H9 (cell line): ENCODE data around the gene SLC25A19. TPM values are rescaled to one million over a fixed set of nuclear protein-coding genes. Genes with fewer than 3 reads are reported as not detected.

Source experiments
- DNase-seq: peaks from one replicate; pipeline ENCODE4 v3.0.0-alpha.2; 2017
- H2AFZ ChIP-seq: one replicate; pipeline ENCODE4 v1.6.1; 2013; ENCODE audit warnings: mild to moderate bottlenecking, low read length, control low read depth, moderate library complexity
- H2AK5ac ChIP-seq: 2 replicates; pipeline ENCODE4 v1.6.1; 2013; ENCODE audit warnings: low read length, control low read depth, mixed read lengths; ENCODE audit not compliant: insufficient read length
- H2BK120ac ChIP-seq: one replicate; pipeline ENCODE4 v1.6.1; 2013; ENCODE audit warnings: low read depth, mild to moderate bottlenecking, low read length, control low read depth, inconsistent platforms; ENCODE audit not compliant: poor library complexity, severe bottlenecking
- H2BK12ac ChIP-seq: 2 replicates; pipeline ENCODE4 v1.6.1; 2013; ENCODE audit warnings: low read length, control low read depth, mixed read lengths, low read depth; ENCODE audit not compliant: insufficient read length
- H2BK15ac ChIP-seq: 2 replicates; pipeline ENCODE4 v1.6.1; 2013; ENCODE audit warnings: low read depth, low read length, control low read depth
- H2BK20ac ChIP-seq: one replicate; pipeline ENCODE4 v1.6.1; 2013; ENCODE audit warnings: low read depth, mild to moderate bottlenecking, low read length, control low read depth, inconsistent platforms; ENCODE audit not compliant: poor library complexity, severe bottlenecking
- H2BK5ac ChIP-seq: 2 replicates; pipeline ENCODE4 v1.6.1; 2013; ENCODE audit warnings: low read length, control low read depth, mixed read lengths; ENCODE audit not compliant: insufficient read length
- H3K14ac ChIP-seq: 2 replicates; pipeline ENCODE4 v1.6.1; 2013; ENCODE audit warnings: low read length, control low read depth; ENCODE audit not compliant: insufficient read depth
- H3K18ac ChIP-seq: 2 replicates; pipeline ENCODE4 v1.6.1; 2013; ENCODE audit warnings: low read depth, mild to moderate bottlenecking, mixed read lengths, low read length, control low read depth; ENCODE audit not compliant: insufficient read length
- H3K23ac ChIP-seq: 2 replicates; pipeline ENCODE4 v1.6.1; 2013; ENCODE audit warnings: low read length, control low read depth, mixed read lengths, low read depth; ENCODE audit not compliant: insufficient read length
- H3K23me2 ChIP-seq: 2 replicates; pipeline ENCODE4 v1.6.1; 2013; ENCODE audit warnings: low read depth, mild to moderate bottlenecking, mixed read lengths, low read length, control low read depth; ENCODE audit not compliant: insufficient read length, poor library complexity, severe bottlenecking
- H3K27ac ChIP-seq: 2 replicates; pipeline ENCODE4 v1.5.1; 2013; ENCODE audit warnings: low read length, control low read depth, mixed read lengths, low read depth; ENCODE audit not compliant: insufficient read length
- H3K27me3 ChIP-seq: 2 replicates; pipeline ENCODE4 v1.6.1; 2013; ENCODE audit warnings: low read length, control low read depth, inconsistent platforms; ENCODE audit not compliant: insufficient read depth
- H3K4ac ChIP-seq: 2 replicates; pipeline ENCODE4 v1.6.1; 2013; ENCODE audit warnings: low read depth, mild to moderate bottlenecking, control low read depth, inconsistent platforms, low read length, moderate library complexity
- H3K4me1 ChIP-seq: 2 replicates; pipeline ENCODE4 v1.6.1; 2013; ENCODE audit warnings: low read length, control low read depth, inconsistent platforms; ENCODE audit not compliant: insufficient read depth
- H3K4me2 ChIP-seq: 2 replicates; pipeline ENCODE4 v1.6.1; 2013; ENCODE audit warnings: low read length, control low read depth, mixed read lengths; ENCODE audit not compliant: insufficient read length, insufficient read depth
- H3K56ac ChIP-seq: 2 replicates; pipeline ENCODE4 v1.6.1; 2013; ENCODE audit warnings: low read depth, mild to moderate bottlenecking, mixed read lengths, low read length, control low read depth; ENCODE audit not compliant: insufficient read length
- H3K79me1 ChIP-seq: 2 replicates; pipeline ENCODE4 v1.6.1; 2013; ENCODE audit warnings: low read depth, mild to moderate bottlenecking, moderate library complexity, low read length, control low read depth, inconsistent platforms; ENCODE audit not compliant: insufficient read depth, poor library complexity, severe bottlenecking
- H3K79me2 ChIP-seq: 2 replicates; pipeline ENCODE4 v1.6.1; 2013; ENCODE audit warnings: low read length, control low read depth, inconsistent platforms; ENCODE audit not compliant: insufficient read depth
- H3K9ac ChIP-seq: 2 replicates; pipeline ENCODE4 v1.6.1; 2013; ENCODE audit warnings: low read length, control low read depth, mixed read lengths; ENCODE audit not compliant: insufficient read length; ENCODE audit errors: extremely low read depth
- H3K9me3 ChIP-seq: one replicate; pipeline ENCODE4 v1.6.1; 2013; ENCODE audit warnings: low read depth, low read length, inconsistent platforms; ENCODE audit not compliant: control insufficient read depth
- H3T11ph ChIP-seq: one replicate; pipeline ENCODE4 v1.6.1; 2013; ENCODE audit warnings: mild to moderate bottlenecking, low read length, control low read depth, inconsistent platforms
- H4K20me1 ChIP-seq: one replicate; pipeline ENCODE4 v1.6.1; 2013; ENCODE audit not compliant: control insufficient read depth, insufficient read length, insufficient read depth
- H4K5ac ChIP-seq: 2 replicates; pipeline ENCODE4 v1.6.1; 2013; ENCODE audit warnings: low read depth, mild to moderate bottlenecking, mixed read lengths, low read length, control low read depth; ENCODE audit not compliant: insufficient read length
- H4K8ac ChIP-seq: replicated peaks from 2 replicates; pipeline ENCODE4 v1.6.1; 2013; ENCODE audit warnings: low read length, control low read depth, mixed read lengths, low read depth; ENCODE audit not compliant: insufficient read length
- H4K91ac ChIP-seq: 2 replicates; pipeline ENCODE4 v1.6.1; 2013; ENCODE audit warnings: low read depth, mild to moderate bottlenecking, moderate library complexity, mixed read lengths, low read length, control low read depth; ENCODE audit not compliant: insufficient read length
- H3K27ac Mint-ChIP-seq, 3 experiments: 2 replicates in 2 of 3; 3 replicates in 1 of 3; pipeline ENCODE4 v1.8.0; 2020 to 2021; ENCODE audit warnings: mixed read lengths in 3 of 3, mild to moderate bottlenecking in 1 of 3, moderate library complexity in 1 of 3
- H3K27me3 Mint-ChIP-seq: 2 replicates; pipeline ENCODE4 v1.8.0; 2021; ENCODE audit warnings: low read depth, mild to moderate bottlenecking, moderate library complexity, mixed read lengths
- H3K36me3 Mint-ChIP-seq, 3 experiments: 2 replicates in 2 of 3; 3 replicates in 1 of 3; pipeline ENCODE4 v1.8.0; 2020 to 2021; ENCODE audit warnings: low read depth in 3 of 3, mixed read lengths in 3 of 3; ENCODE audit not compliant: insufficient read depth in 1 of 3
- H3K4me1 Mint-ChIP-seq, 2 experiments: 2 replicates each; pipeline ENCODE4 v1.8.0; 2020; ENCODE audit warnings: mixed read lengths in 2 of 2
- H3K4me3 Mint-ChIP-seq, 2 experiments: 2 replicates in 1 of 2; 3 replicates in 1 of 2; pipeline ENCODE4 v1.8.0; 2020 to 2021; ENCODE audit warnings: mild to moderate bottlenecking in 2 of 2, mixed read lengths in 2 of 2, moderate library complexity in 1 of 2
- H3K9me3 Mint-ChIP-seq, 2 experiments: 2 replicates in 1 of 2; 3 replicates in 1 of 2; pipeline ENCODE4 v1.8.0; 2020; ENCODE audit warnings: mild to moderate bottlenecking in 2 of 2, mixed read lengths in 2 of 2, moderate library complexity in 1 of 2
- CTCF ChIP-seq: fragments of 200-600 bp; sonication (generic); conservative IDR thresholded peaks from 3 replicates; pipeline ENCODE4 v1.8.0; 2021; ENCODE audit warnings: antibody characterized with exemption, mild to moderate bottlenecking
- WGBS: extraction: QIAGEN DNeasy Blood & Tissue Kit; methylation state at CpG from one replicate; pipeline ENCODE4 v1.1.7; 2013; ENCODE audit warnings: missing lambda C conversion rate, low lambda C conversion rate, mixed read lengths; ENCODE audit not compliant: insufficient read length; ENCODE audit errors: extremely low coverage; 5-methylcytosine and 5-hydroxymethylcytosine counted together
- total RNA-seq: library from RNA; stranded (reverse); gene quantifications from 2 replicates; pipeline ENCODE4 v1.2.1, GENCODE V29; 2021

SLC25A19 gene
- total RNA-seq, 1 experiment from 2014 or later = 24.2 TPM

GRCh38 chr17:75241502-75241901 lies 47.7 kb downstream of the SLC25A19 start:
- H2AK5ac ChIP-seq = no peak overlapping the region
- H3K9me3 ChIP-seq = no peaks in the 10 kb centered on the region
- H3K9ac ChIP-seq = no peak overlapping the region
- no peak for DNase-seq
- no peak overlapping the region for H3K27ac ChIP-seq
- no peak overlapping the region for H2BK20ac ChIP-seq
- no peak overlapping the region for H3K56ac ChIP-seq
- TF ChIP-seq CTCF = no peak
- H3K23me2 ChIP-seq = no peaks in the 10 kb centered on the region
- H2BK5ac ChIP-seq = no peak overlapping the region
- peaks cover 8 to 15% of the 10 kb centered on the region in 2 experiments for H3K4me1 Mint-ChIP-seq
- peaks cover 4% of the 10 kb centered on the region for H4K20me1 ChIP-seq
- H3K4ac ChIP-seq = no peak overlapping the region
- H4K91ac ChIP-seq = no peak overlapping the region
- H3K4me1 ChIP-seq = no peaks in the 10 kb centered on the region
- no CpG with 5 or more reads among the region's 9 CpGs for WGBS
- H2AFZ ChIP-seq = no peak overlapping the region
- H3K9me3 Mint-ChIP-seq = no peaks in the 10 kb centered on the region
- H3K18ac ChIP-seq = no peak overlapping the region
- no peaks in the 10 kb centered on the region for H3K27me3 Mint-ChIP-seq
- H3K23ac ChIP-seq = no peak overlapping the region
- peaks cover 39 to 85% (median 82%) of the 10 kb centered on the region in 3 experiments; a peak in 6 of 7 replicates for H3K36me3 Mint-ChIP-seq
- no peak overlapping the region for H4K8ac ChIP-seq
- H4K5ac ChIP-seq = no peak overlapping the region
- no peak overlapping the region for H3K4me3 Mint-ChIP-seq
- H2BK120ac ChIP-seq = no peak overlapping the region
- no peak overlapping the region for H3K4me2 ChIP-seq
- no peak overlapping the region for H3K14ac ChIP-seq
- no peak overlapping the region for H2BK12ac ChIP-seq
- no peak overlapping the region for H2BK15ac ChIP-seq
- no peaks in the 10 kb centered on the region for H3K79me1 ChIP-seq
- peak overlapping the region in 1 of 3 experiments; percentile 70; a peak in 1 of 7 replicates for H3K27ac Mint-ChIP-seq
- H3K79me2 ChIP-seq = no peaks in the 10 kb centered on the region
- no peaks in the 10 kb centered on the region for H3K27me3 ChIP-seq
- no peak overlapping the region for H3T11ph ChIP-seq
